HG02884 (cell line): ENCODE results near the gene ZFAND2A.
"Not testable (repeated sequence)": the region's sequence is repeated elsewhere in the genome, so short reads cannot be mapped to it uniquely, and the experiment has no call there.

Experiments
- ATAC-seq: cut with Tn5 transposase; IDR thresholded peaks from one replicate; pipeline ENCODE4 v1.9.1; 2021; ENCODE audit warnings: mild to moderate bottlenecking, moderate library complexity; ENCODE audit not compliant: unreplicated experiment

The ZFAND2A gene

GRCh38 chr7:1159891-1160669 is at the start of gene ZFAND2A:
TSS of gene ZFAND2A (minus strand) at chr7:1160196. CDS start at chr7:1158212, 1,984 bp downstream.
- peak; percentile 94 for ATAC-seq

- no peak for ATAC-seq
These were observed 49.1 kb upstream of the ZFAND2A start for GRCh38 chr7:1209097-1209496.

- not testable (repeated sequence) for ATAC-seq
These were observed 45.7 kb upstream of the ZFAND2A start for GRCh38 chr7:1205742-1206141.

GRCh38 chr7:1204460-1205140 is 44.6 kb upstream of the ZFAND2A start:
- no peak for ATAC-seq

- not testable (repeated sequence) for ATAC-seq
These were observed 42.9 kb upstream of the ZFAND2A start for GRCh38 chr7:1202914-1203313.

GRCh38 chr7:1201916-1202315 is 41.9 kb upstream of the ZFAND2A start:
- no peak for ATAC-seq

- no peak for ATAC-seq
These were observed 40.0 kb upstream of the ZFAND2A start for GRCh38 chr7:1200045-1200444.

GRCh38 chr7:1197997-1198625 is 38.1 kb upstream of the ZFAND2A start:
- ATAC-seq, result no peak

GRCh38 chr7:1196950-1197349 is 37.0 kb upstream of the ZFAND2A start:
- no peak for ATAC-seq

- ATAC-seq, result not testable (repeated sequence)
These were observed 36.4 kb upstream of the ZFAND2A start for GRCh38 chr7:1196441-1196840.

GRCh38 chr7:1193593-1194424 is 33.8 kb upstream of the ZFAND2A start:
- no peak for ATAC-seq

GRCh38 chr7:1192171-1192676 is 32.2 kb upstream of the ZFAND2A start:
- ATAC-seq, result no peak

- no peak for ATAC-seq
These were observed 30.2 kb upstream of the ZFAND2A start for GRCh38 chr7:1189986-1190772.

GRCh38 chr7:1188720-1189294 is 28.8 kb upstream of the ZFAND2A start:
- ATAC-seq, result no peak

- no peak for ATAC-seq
These were observed 27.1 kb upstream of the ZFAND2A start for GRCh38 chr7:1187127-1187526.

- no peak for ATAC-seq
These were observed 21.6 kb upstream of the ZFAND2A start for GRCh38 chr7:1181640-1182039.

GRCh38 chr7:1181031-1181430 is 21.0 kb upstream of the ZFAND2A start:
- no peak for ATAC-seq

GRCh38 chr7:1176891-1177373 is 16.9 kb upstream of the ZFAND2A start:
- ATAC-seq, result no peak
